Stimulated activated CD4-positive, alpha-beta T cell treated with anti-CD3 and anti-CD28 coated beads, Interleukin-2, amount 100 ng/mL, for 48 hours (primary cell): Measurements from ENCODE around the gene ULK2.

ENCODE experiments used
- DNase-seq, 2 donors: peaks; one replicate each; pipeline ENCODE4 v3.0.0-alpha.2; 2020

ULK2 gene

GRCh38 chr17:19724501-19725420 lies 143.0 kb downstream of the ULK2 start:
- peak; percentile 37 to 53 for DNase-seq

- no peak for DNase-seq
These were observed 143.8 kb downstream of the ULK2 start for GRCh38 chr17:19723964-19724363.
